Ectodermal cell (in vitro differentiated cells): ENCODE results near the gene HMGB2.

ENCODE experiments used
- H3K27ac ChIP-seq: 2 replicates; pipeline ENCODE4 v1.7.0; 2013; ENCODE audit warnings: mild to moderate bottlenecking, low read depth, low read length; ENCODE audit not compliant: insufficient read depth, poor library complexity, severe bottlenecking
- H3K27me3 ChIP-seq: 2 replicates; pipeline ENCODE4 v1.7.0; 2013; ENCODE audit warnings: mild to moderate bottlenecking, low read length; ENCODE audit not compliant: insufficient read depth, control insufficient read depth, poor library complexity, severe bottlenecking
- H3K36me3 ChIP-seq: one replicate; pipeline ENCODE4 v1.7.0; 2013; ENCODE audit warnings: low read length; ENCODE audit not compliant: control insufficient read depth, insufficient read depth
- H3K4me1 ChIP-seq: one replicate; pipeline ENCODE4 v1.7.0; 2013; ENCODE audit warnings: low read length; ENCODE audit not compliant: control insufficient read depth, insufficient read depth
- H3K4me3 ChIP-seq: 2 replicates; pipeline ENCODE4 v1.7.0; 2013; ENCODE audit warnings: low read depth, low read length, control low read depth; ENCODE audit not compliant: insufficient read depth
- H3K9me3 ChIP-seq: 2 replicates; pipeline ENCODE4 v1.7.0; 2013; ENCODE audit warnings: mild to moderate bottlenecking, low read length, moderate library complexity; ENCODE audit not compliant: control insufficient read depth
- WGBS, 2 experiments: methylation state at CpG; one replicate each; pipeline ENCODE4 v1.1.7; 2013; ENCODE audit warnings: missing lambda C conversion rate in 2 of 2; 5-methylcytosine and 5-hydroxymethylcytosine counted together

The HMGB2 gene

DNA sequence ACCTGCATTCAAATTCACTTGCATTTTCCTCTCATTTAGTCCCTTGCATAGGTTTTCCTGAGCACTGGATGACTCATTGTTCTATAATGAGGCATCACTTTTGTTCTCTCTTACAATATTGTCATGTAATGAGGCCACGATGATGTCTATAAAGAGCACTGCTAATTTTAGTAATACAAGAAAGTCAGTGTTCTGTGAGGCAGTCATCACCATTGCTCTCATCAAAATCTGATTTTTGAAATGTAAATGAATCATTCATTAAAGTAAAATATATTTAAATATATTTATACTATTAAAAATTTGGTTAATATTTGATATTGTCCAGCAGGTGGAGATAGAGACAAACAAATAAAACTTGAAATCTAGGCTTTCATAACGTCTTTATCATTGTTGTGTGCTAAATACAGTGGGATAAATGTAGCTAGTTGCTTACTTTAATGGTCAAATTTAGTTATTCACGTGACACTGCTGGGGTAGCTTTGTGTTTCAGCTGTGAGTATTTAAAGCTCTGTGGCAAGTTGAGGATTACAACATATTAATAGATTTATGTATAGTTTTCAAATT is 15.4 kb downstream of the HMGB2 start:
- WGBS, 2 experiments: 71 to 79% methylated on average over 2 to 3 of the region's 3 CpGs
- no peaks in the 10 kb centered on the region for H3K4me1 ChIP-seq

GRCh38 chr4:173318240-173318639 is 15.9 kb downstream of the HMGB2 start:
- no peak overlapping the region for H3K4me3 ChIP-seq
- no peak overlapping the region for H3K27ac ChIP-seq
- H3K9me3 ChIP-seq: no peaks in the 10 kb centered on the region
- H3K36me3 ChIP-seq: peaks cover 4% of the 10 kb centered on the region
- H3K4me1 ChIP-seq: no peaks in the 10 kb centered on the region
- H3K27me3 ChIP-seq: no peaks in the 10 kb centered on the region

More for the DNA sequence above, 15.4 kb downstream of the HMGB2 start:
- H3K27me3 ChIP-seq: no peaks in the 10 kb centered on the region
- H3K36me3 ChIP-seq: peaks cover 4% of the 10 kb centered on the region
- no peak overlapping the region for H3K4me3 ChIP-seq
- no peaks in the 10 kb centered on the region for H3K9me3 ChIP-seq
- H3K27ac ChIP-seq: no peak overlapping the region

GRCh38 chr4:173317004-173317403 is 17.2 kb downstream of the HMGB2 start:
- Histone ChIP-seq H3K36me3 (peaks cover 4% of the 10 kb centered on the region), H3K4me3 (no peak overlapping the region), H3K27ac (no peak overlapping the region), H3K9me3 (no peaks in the 10 kb centered on the region), H3K4me1 (no peaks in the 10 kb centered on the region), H3K27me3 (no peaks in the 10 kb centered on the region)
- 81 to 94% methylated on average over 1 to 3 of the region's 3 CpGs for WGBS, 2 experiments

- no peak overlapping the region for H3K4me3 ChIP-seq
- no peak overlapping the region for H3K27ac ChIP-seq
- H3K9me3 ChIP-seq: no peaks in the 10 kb centered on the region
- no peaks in the 10 kb centered on the region for H3K27me3 ChIP-seq
- peaks cover 4% of the 10 kb centered on the region for H3K36me3 ChIP-seq
- no peaks in the 10 kb centered on the region for H3K4me1 ChIP-seq
- 91 to 92% methylated on average over 2 of the region's 2 CpGs for WGBS, 2 experiments
Observed at GRCh38 chr4:173316060-173316459, 18.1 kb downstream of the HMGB2 start.

GRCh38 chr4:173314715-173315114 is 19.4 kb downstream of the HMGB2 start:
- Histone ChIP-seq H3K4me3 (no peak overlapping the region), H3K9me3 (no peaks in the 10 kb centered on the region), H3K27ac (no peak overlapping the region), H3K36me3 (peaks cover 4% of the 10 kb centered on the region), H3K4me1 (no peaks in the 10 kb centered on the region), H3K27me3 (no peaks in the 10 kb centered on the region)
- WGBS, 2 experiments: 93 to 94% methylated on average over 3 of the region's 3 CpGs

DNA sequence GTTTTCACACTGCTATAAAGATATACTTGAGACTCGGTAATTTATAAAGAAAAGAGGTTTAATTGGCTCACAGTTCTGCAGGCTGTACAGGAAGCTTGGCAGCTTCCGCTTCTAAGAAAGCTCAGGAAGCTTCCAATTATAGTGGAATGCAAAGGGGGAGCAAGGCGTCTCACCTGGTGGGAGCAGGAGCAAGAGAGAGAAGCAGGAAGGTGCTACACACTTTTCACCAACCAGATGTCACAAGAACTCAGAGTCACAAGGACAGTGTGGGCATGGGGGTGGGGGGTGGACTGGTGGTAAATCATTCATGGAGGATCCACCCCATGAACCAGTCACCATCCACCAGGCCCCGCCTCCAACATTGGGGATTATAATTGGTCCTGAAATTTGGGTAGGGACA is 22.8 kb downstream of the HMGB2 start:
- no peak overlapping the region for H3K27ac ChIP-seq
- H3K4me1 ChIP-seq: no peaks in the 10 kb centered on the region
- no peaks in the 10 kb centered on the region for H3K9me3 ChIP-seq
- H3K36me3 ChIP-seq: peaks cover 11% of the 10 kb centered on the region
- H3K4me3 ChIP-seq: no peak overlapping the region
- H3K27me3 ChIP-seq: no peaks in the 10 kb centered on the region
- 94 to 96% methylated on average over 4 of the region's 4 CpGs for WGBS, 2 experiments

DNA sequence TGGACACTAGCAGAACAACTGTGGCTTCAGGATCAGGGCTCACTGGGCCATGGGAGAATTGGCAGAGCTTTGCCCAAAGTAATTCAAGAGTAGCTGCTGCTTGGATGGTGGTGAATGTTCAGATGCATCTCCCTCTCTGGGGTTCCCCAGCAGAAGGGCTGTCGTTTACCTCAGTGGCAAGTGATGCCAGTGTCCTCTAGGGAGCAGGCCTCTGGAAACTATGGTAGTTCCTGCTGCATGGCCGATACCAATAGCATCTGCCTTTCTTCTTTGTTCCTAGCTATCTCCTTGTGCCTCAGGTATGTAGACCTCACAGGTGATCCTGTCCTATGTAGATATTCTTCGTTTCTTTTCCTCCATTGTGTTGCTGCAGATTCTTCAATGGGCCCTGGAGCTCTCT is 26.4 kb downstream of the HMGB2 start:
- WGBS, 2 experiments: 91 to 92% methylated on average over 3 of the region's 3 CpGs
- no peaks in the 10 kb centered on the region for H3K27me3 ChIP-seq
- no peak overlapping the region for H3K4me3 ChIP-seq
- no peaks in the 10 kb centered on the region for H3K9me3 ChIP-seq
- H3K4me1 ChIP-seq: no peaks in the 10 kb centered on the region
- H3K36me3 ChIP-seq: peaks cover 7% of the 10 kb centered on the region
- no peak overlapping the region for H3K27ac ChIP-seq

- Histone ChIP-seq H3K27ac (no peak overlapping the region), H3K4me3 (no peak overlapping the region), H3K27me3 (no peaks in the 10 kb centered on the region), H3K36me3 (peaks cover 3% of the 10 kb centered on the region), H3K4me1 (no peaks in the 10 kb centered on the region), H3K9me3 (no peaks in the 10 kb centered on the region)
- WGBS, 2 experiments: 61 to 62% methylated on average over 4 to 5 of the region's 5 CpGs
Observed at GRCh38 chr4:173301518-173302201, 32.5 kb downstream of the HMGB2 start.

DNA sequence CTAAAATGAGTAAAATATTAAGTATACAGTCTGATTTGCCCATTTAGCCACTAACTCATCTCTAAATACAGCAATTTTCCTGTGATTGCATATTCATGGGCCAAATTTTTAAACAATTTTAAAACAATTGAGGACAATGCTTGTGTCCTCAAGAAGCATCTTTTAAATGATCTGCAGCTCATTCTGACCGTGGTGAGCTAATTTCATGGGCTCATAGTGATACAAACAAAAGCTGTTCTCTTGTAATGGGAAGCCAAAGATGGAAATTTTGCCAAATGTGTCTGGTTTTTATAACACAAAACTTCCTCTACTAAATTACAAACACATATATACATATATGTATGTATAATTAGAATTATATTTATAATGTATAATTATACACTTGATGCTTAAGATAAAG is 39.7 kb downstream of the HMGB2 start:
- Histone ChIP-seq H3K4me1 (no peaks in the 10 kb centered on the region), H3K27ac (no peak overlapping the region), H3K9me3 (no peaks in the 10 kb centered on the region), H3K4me3 (no peak overlapping the region), H3K27me3 (no peaks in the 10 kb centered on the region), H3K36me3 (no peaks in the 10 kb centered on the region)
- WGBS, 2 experiments: 89 to 100% methylated on average over 1 of the region's 1 CpG

DNA sequence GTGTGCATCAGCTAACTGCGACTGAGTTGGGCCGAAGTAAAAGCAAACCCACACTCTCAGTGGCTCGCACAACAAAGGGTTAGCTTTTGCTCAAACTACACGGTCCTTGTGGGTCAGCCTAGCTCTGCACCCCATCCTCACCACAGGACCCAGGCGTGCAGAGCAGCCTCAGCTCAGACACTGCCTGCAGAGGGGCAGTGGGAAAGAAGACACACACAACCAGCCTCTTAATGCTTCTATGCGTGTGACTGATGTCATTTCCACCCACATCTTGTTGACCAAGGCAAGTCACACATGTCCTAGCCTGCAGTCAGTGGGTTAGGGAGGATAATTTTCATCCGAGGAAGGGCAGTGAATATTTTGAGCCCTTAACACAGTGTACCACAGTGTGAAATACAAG is 40.5 kb downstream of the HMGB2 start:
- no peak overlapping the region for H3K4me3 ChIP-seq
- WGBS, 2 experiments: 83 to 89% methylated on average over 7 of the region's 7 CpGs
- H3K36me3 ChIP-seq: no peaks in the 10 kb centered on the region
- no peak overlapping the region for H3K27ac ChIP-seq
- H3K27me3 ChIP-seq: no peaks in the 10 kb centered on the region
- no peaks in the 10 kb centered on the region for H3K4me1 ChIP-seq
- no peaks in the 10 kb centered on the region for H3K9me3 ChIP-seq
